Measurements from ENCODE around the gene OR13C4. TPM values are rescaled to one million over a fixed set of nuclear protein-coding genes. Genes with fewer than 3 reads are reported as not detected.

The OR13C4 gene
- total and polyA plus RNA-seq, 2 of the 4 experiments (the other 2 are of a cell fraction): not detected

Other genes starting within 250 kb of the OR13C4 start
- not detected in 2 replicates for gene OR13F1, start 22.9 kb downstream of the OR13C4 start, total RNA-seq (2012; rRNA removed)
- gene OR13F1, start 22.9 kb downstream of the OR13C4 start, polyA plus RNA-seq (2012; rRNA removed): not detected in 2 replicates
- gene OR13C3, start 9.6 kb upstream of the OR13C4 start, total RNA-seq (2012; rRNA removed): not detected in 2 replicates
- gene OR13C3, start 9.6 kb upstream of the OR13C4 start, polyA plus RNA-seq (2012; rRNA removed): not detected in 2 replicates
- gene OR13C8, start 42.0 kb upstream of the OR13C4 start, total RNA-seq (2012; rRNA removed): not detected in 2 replicates
- not detected in 2 replicates for gene OR13C8, start 42.0 kb upstream of the OR13C4 start, polyA plus RNA-seq (2012; rRNA removed)
- gene OR13C5, start 72.2 kb upstream of the OR13C4 start, total RNA-seq (2012; rRNA removed): not detected in 2 replicates
- not detected in 2 replicates for gene OR13C5, start 72.2 kb upstream of the OR13C4 start, polyA plus RNA-seq (2012; rRNA removed)
- gene OR13C2, start 78.4 kb upstream of the OR13C4 start, total RNA-seq (2012; rRNA removed): not detected in 2 replicates
- gene OR13C2, start 78.4 kb upstream of the OR13C4 start, polyA plus RNA-seq (2012; rRNA removed): not detected in 2 replicates
- gene OR13C9, start 91.0 kb upstream of the OR13C4 start, total RNA-seq (2012; rRNA removed): not detected in 2 replicates
- gene OR13C9, start 91.0 kb upstream of the OR13C4 start, polyA plus RNA-seq (2012; rRNA removed): not detected in 2 replicates
- not detected in 2 replicates for gene OR13D1, start 167.3 kb upstream of the OR13C4 start, total RNA-seq (2012; rRNA removed)
- not detected in 2 replicates for gene OR13D1, start 167.3 kb upstream of the OR13C4 start, polyA plus RNA-seq (2012; rRNA removed)
- 32.1 and 40.0 TPM in 2 replicates for gene NIPSNAP3A, start 220.5 kb upstream of the OR13C4 start, total RNA-seq (2012; rRNA removed)
- gene NIPSNAP3A, start 220.5 kb upstream of the OR13C4 start, polyA plus RNA-seq (2012; rRNA removed): 16.2 and 21.4 TPM in 2 replicates
- gene NIPSNAP3B, start 236.9 kb upstream of the OR13C4 start, total RNA-seq (2012; rRNA removed): 0.18 and 0.28 TPM in 2 replicates
- gene NIPSNAP3B, start 236.9 kb upstream of the OR13C4 start, polyA plus RNA-seq (2012; rRNA removed): 0.24 and 0.33 TPM in 2 replicates

Measured in IMR-90 (cell line).